ENCODE results near the gene ZNF438.

ZNF438 gene

DNA sequence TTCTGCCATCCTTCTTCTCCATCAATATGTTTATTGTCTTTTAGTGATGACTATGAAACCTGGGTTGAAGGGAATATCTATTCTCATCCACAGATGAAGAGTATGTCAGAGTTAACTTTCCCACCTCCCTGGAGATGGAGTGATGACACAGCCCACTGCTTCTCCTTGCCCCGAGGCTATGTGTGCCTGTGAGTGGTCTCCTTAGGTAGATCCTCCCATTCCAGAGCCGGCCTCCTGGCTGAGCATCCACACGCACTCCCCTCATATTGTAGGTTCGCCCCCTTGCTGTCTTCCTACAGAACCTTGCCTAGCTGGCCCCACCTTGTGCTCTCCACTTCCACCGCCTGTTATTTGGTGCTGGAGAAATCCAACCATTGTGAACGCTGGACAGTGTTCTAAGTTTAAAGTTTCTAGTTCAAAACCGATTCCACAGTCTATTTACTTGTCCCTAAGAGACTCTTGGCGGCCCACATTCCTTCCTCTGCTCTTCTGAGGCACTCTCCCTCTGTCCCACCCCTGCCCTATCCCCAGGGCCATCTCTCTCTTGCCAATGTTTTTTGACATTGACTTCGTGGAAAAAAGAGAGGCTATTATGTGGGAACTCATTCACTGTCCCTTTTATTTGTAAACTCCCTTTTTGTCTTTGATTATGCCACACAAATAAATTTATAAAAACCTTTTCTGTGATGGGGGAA lies 168.0 kb downstream of the ZNF438 start:
- Histone ChIP-seq H3K4me1 (no peaks in the 10 kb centered on the region), H3K9me3 (no peaks in the 10 kb centered on the region), H3K36me3 (no peaks in the 10 kb centered on the region), H3K4me3 (ENCODE audit: low read depth, low read length) (no peak overlapping the region), H3K27me3 (no peaks in the 10 kb centered on the region)
- TF ChIP-seq, protein P1, sequence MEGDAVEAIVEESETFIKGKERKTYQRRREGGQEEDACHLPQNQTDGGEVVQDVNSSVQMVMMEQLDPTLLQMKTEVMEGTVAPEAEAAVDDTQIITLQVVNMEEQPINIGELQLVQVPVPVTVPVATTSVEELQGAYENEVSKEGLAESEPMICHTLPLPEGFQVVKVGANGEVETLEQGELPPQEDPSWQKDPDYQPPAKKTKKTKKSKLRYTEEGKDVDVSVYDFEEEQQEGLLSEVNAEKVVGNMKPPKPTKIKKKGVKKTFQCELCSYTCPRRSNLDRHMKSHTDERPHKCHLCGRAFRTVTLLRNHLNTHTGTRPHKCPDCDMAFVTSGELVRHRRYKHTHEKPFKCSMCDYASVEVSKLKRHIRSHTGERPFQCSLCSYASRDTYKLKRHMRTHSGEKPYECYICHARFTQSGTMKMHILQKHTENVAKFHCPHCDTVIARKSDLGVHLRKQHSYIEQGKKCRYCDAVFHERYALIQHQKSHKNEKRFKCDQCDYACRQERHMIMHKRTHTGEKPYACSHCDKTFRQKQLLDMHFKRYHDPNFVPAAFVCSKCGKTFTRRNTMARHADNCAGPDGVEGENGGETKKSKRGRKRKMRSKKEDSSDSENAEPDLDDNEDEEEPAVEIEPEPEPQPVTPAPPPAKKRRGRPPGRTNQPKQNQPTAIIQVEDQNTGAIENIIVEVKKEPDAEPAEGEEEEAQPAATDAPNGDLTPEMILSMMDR (IDR thresholded peaks at IDR 0.05; ENCODE audit: low read depth, low read length) = no peak
- DNase-seq = peak; percentile 18

DNA sequence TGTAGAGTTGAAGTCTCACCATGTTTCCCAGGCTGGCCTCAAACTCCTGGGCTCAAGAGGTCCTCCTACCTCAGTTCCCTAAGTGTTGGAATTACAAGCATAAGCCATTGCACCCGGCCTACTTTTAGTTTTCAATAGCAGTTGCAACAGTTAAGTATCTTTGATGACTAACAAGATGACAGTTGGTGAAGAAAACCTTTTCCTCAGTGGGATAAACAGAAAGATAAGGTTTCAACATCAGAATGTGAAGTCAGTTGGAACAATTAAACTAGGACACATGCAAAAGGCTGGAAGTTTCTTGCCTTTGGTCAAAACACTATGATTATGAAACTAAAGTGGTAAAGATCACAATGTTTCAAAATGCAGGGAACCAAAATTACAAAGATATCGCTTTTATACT lies 169.2 kb downstream of the ZNF438 start:
- Histone ChIP-seq H3K27me3 (no peaks in the 10 kb centered on the region), H3K9me3 (no peaks in the 10 kb centered on the region), H3K36me3 (no peaks in the 10 kb centered on the region), H3K4me3 (ENCODE audit: low read depth, low read length) (no peak overlapping the region), H3K4me1 (no peaks in the 10 kb centered on the region)
- TF ChIP-seq, protein P1 (IDR thresholded peaks at IDR 0.05; ENCODE audit: low read depth, low read length) = no peak
- no peak for DNase-seq

DNA sequence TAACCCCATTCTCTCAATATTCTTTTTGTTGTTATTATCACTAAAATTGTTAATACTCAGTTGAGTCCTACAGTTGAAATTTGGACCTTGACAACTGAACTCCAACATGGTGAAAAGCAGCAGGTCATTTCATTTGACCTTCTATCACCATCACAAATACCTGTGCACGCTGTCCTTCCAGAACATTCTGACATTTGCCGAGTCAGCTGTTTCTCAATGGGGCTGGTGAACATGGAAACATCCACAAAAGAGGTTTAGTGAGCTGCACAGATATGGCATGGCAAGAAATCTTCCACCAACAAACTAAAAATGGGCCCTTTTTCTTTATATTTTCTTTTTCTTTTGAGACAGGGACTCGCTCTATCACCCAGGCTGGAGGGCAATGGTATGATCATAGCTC lies 169.7 kb downstream of the ZNF438 start:
- no peaks in the 10 kb centered on the region for H3K9me3 ChIP-seq
- H3K36me3 ChIP-seq = no peaks in the 10 kb centered on the region
- DNase-seq = no peak
- H3K27me3 ChIP-seq = no peaks in the 10 kb centered on the region
- H3K4me1 ChIP-seq = no peaks in the 10 kb centered on the region
- H3K4me3 ChIP-seq (ENCODE audit: low read depth, low read length) = no peak overlapping the region
- TF ChIP-seq, protein P1 (IDR thresholded peaks at IDR 0.05; ENCODE audit: low read depth, low read length) = no peak

DNA sequence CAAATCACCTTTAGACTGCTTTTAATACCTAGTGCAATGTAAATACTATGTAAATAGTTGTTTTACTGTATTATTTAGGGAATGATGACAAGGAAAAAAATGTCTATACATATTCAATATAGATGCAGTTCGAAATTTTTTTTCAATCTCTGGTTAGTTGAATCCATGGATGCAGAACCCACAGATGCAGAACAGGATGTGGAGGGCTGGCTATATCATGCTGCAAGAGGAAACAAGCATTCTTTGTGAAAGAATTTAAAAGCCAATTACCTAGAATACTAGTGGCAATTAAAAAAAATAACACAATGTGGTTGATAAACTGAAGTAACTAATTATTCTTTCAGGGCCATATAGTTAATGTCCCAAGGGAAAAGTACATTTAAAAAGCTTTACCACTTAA lies 170.4 kb downstream of the ZNF438 start:
- H3K36me3 ChIP-seq = no peaks in the 10 kb centered on the region
- H3K27me3 ChIP-seq = no peaks in the 10 kb centered on the region
- no peak for DNase-seq
- H3K4me3 ChIP-seq (ENCODE audit: low read depth, low read length) = no peak overlapping the region
- TF ChIP-seq, protein P1 (IDR thresholded peaks at IDR 0.05; ENCODE audit: low read depth, low read length) = no peak
- H3K9me3 ChIP-seq = no peaks in the 10 kb centered on the region
- H3K4me1 ChIP-seq = no peaks in the 10 kb centered on the region

DNA sequence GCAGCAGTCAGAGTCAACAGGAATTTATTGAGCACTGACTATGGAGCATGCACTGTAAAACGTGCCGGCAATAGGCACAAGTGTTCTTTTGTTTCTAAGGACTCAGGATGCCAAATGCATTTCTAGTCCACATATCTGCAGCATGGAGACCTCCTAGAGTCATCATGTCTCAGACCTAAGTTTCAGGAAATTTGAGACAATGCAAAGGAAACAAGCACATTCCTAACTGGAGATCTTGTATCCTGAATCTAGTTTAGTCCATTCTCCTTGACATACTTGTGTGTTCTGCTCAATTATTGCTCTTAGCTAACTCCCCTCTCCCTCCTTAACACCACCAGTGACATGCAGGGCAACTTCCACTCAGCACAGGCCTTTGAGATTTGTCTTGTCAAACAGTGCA lies 173.2 kb downstream of the ZNF438 start:
- no peak for DNase-seq
- Histone ChIP-seq H3K4me1 (no peaks in the 10 kb centered on the region), H3K27me3 (no peaks in the 10 kb centered on the region), H3K9me3 (no peaks in the 10 kb centered on the region), H3K36me3 (no peaks in the 10 kb centered on the region), H3K4me3 (ENCODE audit: low read depth, low read length) (no peak overlapping the region)
- TF ChIP-seq, protein P1 (IDR thresholded peaks at IDR 0.05; ENCODE audit: low read depth, low read length) = no peak

DNA sequence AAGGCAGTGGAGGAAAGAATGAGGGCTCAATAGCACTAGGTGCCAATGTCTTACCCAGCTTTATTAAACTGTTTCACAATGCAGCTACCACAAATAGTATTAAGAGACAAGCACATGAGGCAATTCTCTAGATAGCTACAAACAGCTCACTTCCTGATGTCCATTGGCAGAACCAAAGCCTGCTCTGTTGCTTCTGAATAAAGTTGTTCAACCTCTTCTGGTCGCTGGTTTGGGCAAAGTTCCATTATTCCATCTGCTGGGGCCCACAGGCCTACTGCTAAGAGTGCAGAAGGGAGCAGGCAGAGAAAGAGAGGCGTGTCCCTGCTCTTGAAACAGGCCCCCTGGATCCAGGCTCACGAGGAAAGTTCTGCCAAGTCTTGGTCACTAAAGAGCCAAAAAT lies 173.9 kb downstream of the ZNF438 start:
- Histone ChIP-seq H3K9me3 (no peaks in the 10 kb centered on the region), H3K4me1 (no peaks in the 10 kb centered on the region), H3K27me3 (no peaks in the 10 kb centered on the region), H3K4me3 (ENCODE audit: low read depth, low read length) (no peak overlapping the region), H3K36me3 (no peaks in the 10 kb centered on the region)
- no peak for DNase-seq
- TF ChIP-seq, protein P1 (IDR thresholded peaks at IDR 0.05; ENCODE audit: low read depth, low read length) = no peak

All from BE2C (cell line).